NCI-H2081 (cell line): Measurements from ENCODE around the gene TDRD10.
"Not testable (repeated sequence)": the region's sequence is repeated elsewhere in the genome, so short reads cannot be mapped to it uniquely, and the experiment has no call there.

Experiments
- DNase-seq, 2 experiments: peaks; one replicate each; lab custom pipeline; 2025; lab: John Stamatoyannopoulos, UW

The TDRD10 gene

GRCh38 chr1:154517661-154518060 is 15.6 kb downstream of the TDRD10 start:
- no peak for DNase-seq

- no peak for DNase-seq
Observed at GRCh38 chr1:154519591-154519991, 17.6 kb downstream of the TDRD10 start.

- no peak for DNase-seq
Observed at GRCh38 chr1:154520333-154520732, 18.3 kb downstream of the TDRD10 start.

GRCh38 chr1:154521695-154522094 is 19.7 kb downstream of the TDRD10 start:
- peak in 1 of 2 experiments; percentile 33 for DNase-seq

GRCh38 chr1:154524881-154525280 is 22.9 kb downstream of the TDRD10 start:
- DNase-seq, result no peak

GRCh38 chr1:154527192-154527591 is 25.2 kb downstream of the TDRD10 start:
- DNase-seq, result no peak

DNA sequence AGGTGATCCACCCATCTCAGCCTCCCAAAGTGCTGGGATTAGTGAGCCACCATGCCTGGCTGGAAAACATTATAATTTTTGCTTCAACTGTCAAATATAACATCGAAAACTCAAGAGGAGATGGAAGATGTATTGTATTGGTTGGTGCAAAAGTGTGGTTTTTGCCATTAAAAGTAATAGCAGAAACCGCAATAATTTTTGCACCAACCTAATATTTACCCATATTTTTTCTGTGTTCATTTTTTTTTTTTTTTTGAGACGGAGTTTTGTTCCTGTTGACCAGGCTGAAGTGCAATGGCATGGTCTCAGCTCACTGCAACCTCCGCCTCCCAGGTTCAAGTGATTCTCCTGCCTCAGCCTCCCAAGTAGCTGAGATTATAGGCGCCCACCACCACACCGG is 27.3 kb downstream of the TDRD10 start:
- DNase-seq, result no peak

DNA sequence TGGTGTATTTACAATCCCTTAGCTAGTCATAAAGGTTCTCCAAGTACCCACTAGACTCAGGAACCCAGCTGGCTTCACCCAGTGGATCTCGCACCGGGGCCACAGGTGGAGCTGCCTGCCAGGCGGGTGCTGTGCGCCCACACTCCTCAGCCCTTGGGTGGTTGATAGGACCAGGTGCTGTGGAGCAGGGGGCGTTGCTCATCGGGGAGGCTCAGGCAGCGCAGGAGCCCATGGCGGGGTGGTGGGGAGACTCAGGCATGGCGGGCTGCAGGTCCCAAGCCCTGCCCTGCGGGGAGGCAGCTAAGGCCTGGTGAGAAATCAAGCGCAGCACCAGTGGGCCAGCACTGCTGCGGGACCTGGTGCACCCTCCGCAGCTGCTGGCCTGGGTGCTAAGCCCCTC is 29.9 kb downstream of the TDRD10 start:
- DNase-seq, result not testable (repeated sequence)

GRCh38 chr1:154533952-154534844 is 32.2 kb downstream of the TDRD10 start:
- DNase-seq, result peak; percentile 28 to 67

DNA sequence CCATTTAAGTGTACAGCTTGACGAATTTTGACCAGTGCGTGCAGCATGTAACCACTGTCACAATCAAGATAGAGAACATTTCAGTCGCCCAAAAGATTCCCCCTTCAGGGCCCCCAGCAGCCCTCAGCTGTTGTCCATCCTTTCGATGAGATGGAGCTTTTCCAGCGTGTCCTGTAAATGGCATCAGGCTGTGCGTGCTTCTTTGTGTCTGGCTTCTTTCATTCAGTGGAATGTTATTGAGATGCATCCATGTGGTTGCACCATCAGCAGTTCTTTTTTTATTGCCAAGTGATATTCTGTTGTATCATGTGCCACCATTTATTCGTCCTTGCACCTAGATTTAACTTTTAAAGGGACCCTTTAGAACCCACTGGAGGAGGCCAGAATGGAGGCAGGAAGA is 34.6 kb downstream of the TDRD10 start:
- DNase-seq, result no peak

GRCh38 chr1:154539486-154540483 is 37.8 kb downstream of the TDRD10 start:
- DNase-seq, result no peak

DNA sequence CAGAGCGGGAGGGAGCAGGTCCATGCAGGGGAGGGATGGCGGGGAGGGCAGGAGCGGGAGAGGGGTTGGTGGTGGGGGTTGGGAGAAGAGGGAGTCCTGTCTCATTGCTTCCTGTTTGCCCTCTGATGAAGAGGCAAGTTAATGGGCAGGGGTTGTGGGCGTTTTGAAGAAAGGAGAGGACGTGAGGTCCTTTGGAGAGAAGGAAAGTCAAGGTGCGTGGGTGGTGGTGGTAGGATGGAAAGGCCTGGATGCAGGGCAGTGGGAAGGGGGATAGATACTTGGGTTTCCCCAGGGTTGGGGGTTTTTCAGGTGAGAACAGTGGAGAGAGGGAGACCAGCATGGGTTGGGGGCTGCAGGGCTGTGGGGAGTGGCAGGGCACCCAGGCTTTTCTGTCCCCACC is 39.2 kb downstream of the TDRD10 start:
- DNase-seq, result no peak

- DNase-seq, result peak; percentile 69 to 73
Observed at GRCh38 chr1:154546264-154547063, 44.4 kb downstream of the TDRD10 start.

- DNase-seq, result no peak
Observed at GRCh38 chr1:154547105-154547732, 45.2 kb downstream of the TDRD10 start.

DNA sequence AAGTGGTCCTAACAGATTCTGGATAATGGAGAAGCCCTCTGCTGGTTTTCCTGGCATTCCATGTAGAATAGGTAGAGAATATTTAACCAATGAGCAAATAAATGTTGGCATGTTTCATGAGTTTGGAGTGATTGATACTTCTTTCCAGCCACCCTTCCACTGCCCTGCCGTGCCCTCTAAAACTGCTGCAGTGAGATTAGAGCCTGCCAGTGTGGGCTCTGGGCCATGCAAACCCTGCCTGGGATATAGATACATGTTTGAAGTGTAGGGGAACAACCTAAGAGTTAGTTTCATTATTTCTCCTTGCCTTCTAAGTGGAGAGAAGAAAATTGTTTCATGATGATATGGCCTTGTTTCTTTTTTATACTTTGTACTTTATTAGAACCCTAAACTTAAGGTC is 46.0 kb downstream of the TDRD10 start:
- no peak for DNase-seq

- no peak for DNase-seq
Observed at GRCh38 chr1:154549202-154549770, 47.3 kb downstream of the TDRD10 start.

DNA sequence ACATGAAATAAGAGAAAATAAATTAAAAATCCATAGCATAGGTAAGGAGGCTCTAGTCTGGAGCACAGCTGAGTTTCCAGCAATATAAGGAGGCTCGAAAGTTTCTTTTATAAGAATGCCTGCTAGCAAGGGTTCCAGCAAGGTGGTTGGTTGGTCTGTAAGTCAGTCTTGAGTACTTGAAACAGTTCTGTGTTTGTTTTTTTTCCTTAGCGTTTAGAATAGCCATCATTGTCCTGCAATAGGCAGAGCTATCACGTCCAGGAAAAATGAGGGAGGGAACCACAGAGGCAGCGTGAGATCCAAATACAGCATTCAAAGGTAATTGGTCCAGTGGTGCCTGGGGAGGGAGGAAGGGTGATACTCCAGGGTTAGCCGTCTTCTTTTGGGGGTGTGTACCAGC is 48.1 kb downstream of the TDRD10 start:
- DNase-seq, result no peak

GRCh38 chr1:154550657-154551056 is 48.6 kb downstream of the TDRD10 start:
- no peak for DNase-seq

- DNase-seq, result no peak
Observed at GRCh38 chr1:154551474-154551873, 49.5 kb downstream of the TDRD10 start.

DNA sequence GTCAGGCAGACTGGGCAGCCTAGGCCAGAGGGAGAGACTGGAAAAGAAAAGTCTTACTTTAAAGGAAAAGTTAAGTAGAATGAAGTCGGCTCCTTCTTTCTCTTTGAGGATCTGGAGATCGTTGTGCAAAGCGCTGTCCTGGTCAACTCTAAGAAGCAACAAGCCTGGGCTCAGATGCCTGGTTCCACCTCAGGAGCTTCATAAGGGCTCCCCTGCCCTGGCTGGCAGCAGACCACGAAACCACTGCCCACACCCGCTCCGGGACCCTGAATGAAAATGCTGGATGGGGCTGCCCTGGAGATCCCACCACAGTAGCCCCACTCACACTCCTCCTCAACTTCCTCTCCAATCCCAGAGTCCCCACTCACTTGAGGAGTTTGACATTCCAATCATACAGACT is 50.0 kb downstream of the TDRD10 start:
- no peak for DNase-seq
